Measurements from ENCODE around the gene FAHD1.

Gene FAHD1

GRCh38 chr16:1818204-1818872, 8.7 kb upstream of the FAHD1 start:
- DNase-seq: no peak

GRCh38 chr16:1818873-1819525, 8.0 kb upstream of the FAHD1 start:
- no peak for DNase-seq

- DNase-seq: no peak
These were observed 7.4 kb upstream of the FAHD1 start for GRCh38 chr16:1819611-1820010.

GRCh38 chr16:1820096-1820945, 6.7 kb upstream of the FAHD1 start:
- no peak for DNase-seq

- DNase-seq: no peak
These were observed 6.1 kb upstream of the FAHD1 start for GRCh38 chr16:1820946-1821290.

GRCh38 chr16:1821861-1822611, 5.0 kb upstream of the FAHD1 start:
- DNase-seq: no peak

- no peak for DNase-seq
These were observed 4.2 kb upstream of the FAHD1 start for GRCh38 chr16:1822801-1823200.

GRCh38 chr16:1823821-1824220, 3.2 kb upstream of the FAHD1 start:
- no peak for DNase-seq

- DNase-seq: no peak
These were observed 1.6 kb upstream of the FAHD1 start for GRCh38 chr16:1825381-1825863.

- DNase-seq: no peak
These were observed 929 bp upstream of the FAHD1 start for GRCh38 chr16:1825864-1826690.

GRCh38 chr16:1828645-1829410, 1.8 kb downstream of the FAHD1 start:
- DNase-seq: no peak

GRCh38 chr16:1830213-1830612, 3.2 kb downstream of the FAHD1 start:
- no peak for DNase-seq

- no peak for DNase-seq
These were observed 4.4 kb downstream of the FAHD1 start for GRCh38 chr16:1831186-1832075.

- no peak for DNase-seq
These were observed 5.9 kb downstream of the FAHD1 start for GRCh38 chr16:1832838-1833454.

GRCh38 chr16:1834096-1834495, 7.1 kb downstream of the FAHD1 start:
- no peak for DNase-seq

- DNase-seq: no peak
These were observed 12.5 kb downstream of the FAHD1 start for GRCh38 chr16:1839554-1839953.

GRCh38 chr16:1845985-1846384, 19.0 kb downstream of the FAHD1 start:
- no peak for DNase-seq

GRCh38 chr16:1846416-1846815, 19.4 kb downstream of the FAHD1 start:
- no peak for DNase-seq

GRCh38 chr16:1850981-1851380, 24.0 kb downstream of the FAHD1 start:
- no peak for DNase-seq

- DNase-seq: no peak
These were observed 24.8 kb downstream of the FAHD1 start for GRCh38 chr16:1851793-1852192.

All from NCI-H187 treated with DMSO at 0.1 percent for 48 hours (cell line).